Lower leg skin (tissue), 4 donors: Measurements from ENCODE around the gene CNOT10. TPM values are rescaled to one million over a fixed set of nuclear protein-coding genes. Genes with fewer than 3 reads are reported as not detected.

Experiments used
- DNase-seq, 2 donors: peaks; one replicate each; pipeline ENCODE4 v3.0.0-alpha.2; 2019; ENCODE audit warnings: low spot score in 2 of 2
- H3K4me3 ChIP-seq: fragments of 200-600 bp; sonication (generic); 2 replicates; pipeline ENCODE4 v1.5.1; 2017; ENCODE audit warnings: mild to moderate bottlenecking, low read depth; ENCODE audit not compliant: poor library complexity, severe bottlenecking
- POLR2A ChIP-seq, 2 donors: fragments of 450-650 bp; IDR thresholded peaks; one replicate each; pipeline ENCODE4 v1.6.1; 2016 to 2017; ENCODE audit warnings: antibody characterized with exemption in 2 of 2, mild to moderate bottlenecking in 1 of 2, moderate library complexity in 1 of 2
- WGBS, 2 donors: methylation state at CpG; one replicate each; pipeline ENCODE4 v1.1.5; 2018; 5-methylcytosine and 5-hydroxymethylcytosine counted together
- intact Hi-C: fragments of 100-400 bp; cut with DNase I; formaldehyde crosslinking; loops from one replicate; pipeline ENCODE4 v1.15.0; 2023; ENCODE audit warnings: low total_unique reads
- total RNA-seq, 4 donors: library from RNA; depleted of rRNA; stranded (reverse); fragments of >200 nt; gene quantifications; one replicate each; pipeline ENCODE4 v1.1.0, GENCODE V29; 2016
- TF ChIP-seq, protein P1 (sequence below), 3 donors: fragments of 450-650 bp; IDR thresholded peaks; one replicate each; pipeline ENCODE4 v1.5.1; 2016; ENCODE audit warnings: antibody characterized with exemption in 3 of 3, mild to moderate bottlenecking in 3 of 3, moderate library complexity in 2 of 3

Gene CNOT10, protein sequence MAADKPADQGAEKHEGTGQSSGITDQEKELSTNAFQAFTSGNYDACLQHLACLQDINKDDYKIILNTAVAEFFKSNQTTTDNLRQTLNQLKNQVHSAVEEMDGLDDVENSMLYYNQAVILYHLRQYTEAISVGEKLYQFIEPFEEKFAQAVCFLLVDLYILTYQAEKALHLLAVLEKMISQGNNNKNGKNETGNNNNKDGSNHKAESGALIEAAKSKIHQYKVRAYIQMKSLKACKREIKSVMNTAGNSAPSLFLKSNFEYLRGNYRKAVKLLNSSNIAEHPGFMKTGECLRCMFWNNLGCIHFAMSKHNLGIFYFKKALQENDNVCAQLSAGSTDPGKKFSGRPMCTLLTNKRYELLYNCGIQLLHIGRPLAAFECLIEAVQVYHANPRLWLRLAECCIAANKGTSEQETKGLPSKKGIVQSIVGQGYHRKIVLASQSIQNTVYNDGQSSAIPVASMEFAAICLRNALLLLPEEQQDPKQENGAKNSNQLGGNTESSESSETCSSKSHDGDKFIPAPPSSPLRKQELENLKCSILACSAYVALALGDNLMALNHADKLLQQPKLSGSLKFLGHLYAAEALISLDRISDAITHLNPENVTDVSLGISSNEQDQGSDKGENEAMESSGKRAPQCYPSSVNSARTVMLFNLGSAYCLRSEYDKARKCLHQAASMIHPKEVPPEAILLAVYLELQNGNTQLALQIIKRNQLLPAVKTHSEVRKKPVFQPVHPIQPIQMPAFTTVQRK
- 10 to 100 TPM; 22.2 to 28.2 (median 24.0) TPM for total RNA-seq

DNA sequence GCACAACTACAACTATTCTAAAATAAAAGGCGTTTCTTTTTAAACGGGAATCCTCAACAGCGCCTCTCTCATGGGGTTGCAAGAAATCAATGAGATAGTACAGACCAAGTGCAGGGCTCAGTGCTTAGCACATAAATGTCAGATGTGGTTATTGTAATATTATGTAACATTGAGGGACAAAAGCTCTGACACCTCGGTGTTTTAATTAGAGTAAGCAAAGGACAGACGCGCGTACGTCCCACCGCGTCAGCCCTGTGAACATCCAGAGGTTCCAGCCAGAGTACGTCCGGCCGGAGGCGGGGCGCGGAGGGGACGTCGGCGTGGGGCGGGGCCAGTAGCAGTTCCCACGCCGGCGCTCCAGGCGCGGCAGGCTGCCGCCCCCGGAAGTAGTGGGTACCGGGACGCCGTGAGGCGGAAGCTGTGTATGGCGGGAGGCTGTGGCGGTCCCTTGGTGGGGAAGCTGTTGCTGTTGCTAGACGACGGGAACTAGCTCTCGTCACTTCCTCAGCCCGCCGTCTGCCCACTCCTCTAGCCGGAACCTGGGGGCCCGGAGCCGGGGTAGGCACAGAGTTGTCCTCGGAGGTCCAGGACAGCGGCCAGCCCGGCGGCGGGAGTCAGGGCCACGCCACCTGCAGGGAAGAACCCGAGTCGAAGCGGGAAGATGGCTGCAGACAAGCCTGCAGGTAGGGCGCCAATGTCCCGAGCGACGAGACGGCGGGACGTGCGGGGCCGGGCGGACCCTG lies at the start of gene CNOT10:
Gene CNOT10, plus strand, starts transcription at position 389 of the 743 bp plus-strand sequence. Its CDS starts 273 bp downstream, at position 662.
- intact Hi-C loops = no loop called here
- 0% methylated on average over 29 to 46 of the region's 60 CpGs for WGBS, 2 donors
- H3K4me3 ChIP-seq = peak within 1 kb of the TSS; percentile 83
- DNase-seq = peak; percentile 92 to 98
- TF ChIP-seq POLR2A (IDR thresholded peaks at IDR 0.05) = no peak
- TF ChIP-seq, protein P1, sequence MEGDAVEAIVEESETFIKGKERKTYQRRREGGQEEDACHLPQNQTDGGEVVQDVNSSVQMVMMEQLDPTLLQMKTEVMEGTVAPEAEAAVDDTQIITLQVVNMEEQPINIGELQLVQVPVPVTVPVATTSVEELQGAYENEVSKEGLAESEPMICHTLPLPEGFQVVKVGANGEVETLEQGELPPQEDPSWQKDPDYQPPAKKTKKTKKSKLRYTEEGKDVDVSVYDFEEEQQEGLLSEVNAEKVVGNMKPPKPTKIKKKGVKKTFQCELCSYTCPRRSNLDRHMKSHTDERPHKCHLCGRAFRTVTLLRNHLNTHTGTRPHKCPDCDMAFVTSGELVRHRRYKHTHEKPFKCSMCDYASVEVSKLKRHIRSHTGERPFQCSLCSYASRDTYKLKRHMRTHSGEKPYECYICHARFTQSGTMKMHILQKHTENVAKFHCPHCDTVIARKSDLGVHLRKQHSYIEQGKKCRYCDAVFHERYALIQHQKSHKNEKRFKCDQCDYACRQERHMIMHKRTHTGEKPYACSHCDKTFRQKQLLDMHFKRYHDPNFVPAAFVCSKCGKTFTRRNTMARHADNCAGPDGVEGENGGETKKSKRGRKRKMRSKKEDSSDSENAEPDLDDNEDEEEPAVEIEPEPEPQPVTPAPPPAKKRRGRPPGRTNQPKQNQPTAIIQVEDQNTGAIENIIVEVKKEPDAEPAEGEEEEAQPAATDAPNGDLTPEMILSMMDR (IDR thresholded peaks at IDR 0.05) = no peak

DNA sequence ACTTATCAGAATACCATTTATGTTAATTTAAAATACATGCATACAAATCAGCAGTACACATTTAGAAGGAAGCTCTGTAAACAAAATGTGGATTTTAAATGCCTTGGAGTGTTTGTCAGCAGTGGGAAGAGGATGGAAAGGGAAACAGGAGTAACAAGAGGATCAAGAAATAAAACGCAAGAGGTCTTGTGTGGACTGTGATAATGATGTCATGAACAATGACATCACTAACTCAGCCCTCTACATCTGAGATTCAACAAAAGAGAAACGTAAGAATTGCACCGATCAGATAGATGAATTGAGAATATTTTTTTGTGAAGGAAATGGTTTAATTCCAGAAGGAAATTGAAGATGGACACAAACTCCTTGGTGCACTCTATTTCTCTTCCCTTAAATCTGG lies 44.0 kb upstream of the CNOT10 start:
- no peak overlapping the region for H3K4me3 ChIP-seq
- DNase-seq = no peak
- intact Hi-C loops = no loop called here
- TF ChIP-seq POLR2A (IDR thresholded peaks at IDR 0.05) = no peak
- 56 to 57% methylated on average over 3 of the region's 3 CpGs for WGBS, 2 donors

DNA sequence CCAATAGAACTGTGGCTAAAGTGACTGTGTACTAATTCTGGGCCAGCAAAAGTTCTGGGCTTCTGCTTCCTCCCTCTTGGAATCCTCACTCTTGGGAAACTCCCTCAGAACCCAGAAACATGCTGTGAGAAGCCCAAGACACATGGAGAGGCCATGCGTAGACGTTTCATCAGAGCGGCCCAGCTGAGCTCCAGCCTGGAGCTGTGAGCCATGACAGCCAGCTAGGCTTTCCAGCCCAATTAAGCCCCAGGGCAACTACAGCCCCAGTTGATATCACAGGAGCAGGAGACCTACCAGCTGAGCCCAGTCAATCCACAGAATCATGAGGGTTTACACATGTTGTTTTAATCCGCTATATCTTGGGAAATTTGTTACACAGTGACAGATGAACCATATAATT lies 43.6 kb upstream of the CNOT10 start:
- H3K4me3 ChIP-seq = no peak overlapping the region
- intact Hi-C loops = no loop called here
- WGBS, 2 donors = 25 to 68% methylated on average over 1 to 4 of the region's 4 CpGs
- peak in 1 of 2 donors; percentile 26 for DNase-seq
- TF ChIP-seq, protein P1 (IDR thresholded peaks at IDR 0.05) = no peak
- no peak for TF ChIP-seq POLR2A (IDR thresholded peaks at IDR 0.05)

DNA sequence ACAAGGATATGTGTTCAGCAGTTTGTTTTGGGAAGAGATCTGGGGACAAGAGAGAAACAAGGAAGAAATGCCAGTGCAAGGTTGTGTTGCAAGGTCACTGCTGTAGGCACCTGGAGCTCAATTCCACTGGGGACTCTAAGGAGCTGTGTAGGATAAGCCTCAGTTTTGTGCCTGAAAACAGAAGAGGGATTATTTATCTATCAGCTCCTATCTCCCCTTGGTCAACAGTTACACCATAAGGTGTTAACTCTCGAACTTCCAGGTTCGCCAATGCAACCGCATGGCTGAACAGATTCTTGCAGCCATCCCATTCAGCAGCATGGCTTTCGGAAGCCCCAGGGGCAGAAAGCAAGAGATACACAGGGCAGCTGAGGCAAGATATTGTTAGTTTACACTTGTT lies 41.6 kb upstream of the CNOT10 start:
- no peak overlapping the region for H3K4me3 ChIP-seq
- no peak for TF ChIP-seq POLR2A (IDR thresholded peaks at IDR 0.05)
- TF ChIP-seq, protein P1 (IDR thresholded peaks at IDR 0.05) = no peak
- 93 to 95% methylated on average over 4 of the region's 4 CpGs for WGBS, 2 donors
- no peak for DNase-seq
- intact Hi-C loops = no loop called here

DNA sequence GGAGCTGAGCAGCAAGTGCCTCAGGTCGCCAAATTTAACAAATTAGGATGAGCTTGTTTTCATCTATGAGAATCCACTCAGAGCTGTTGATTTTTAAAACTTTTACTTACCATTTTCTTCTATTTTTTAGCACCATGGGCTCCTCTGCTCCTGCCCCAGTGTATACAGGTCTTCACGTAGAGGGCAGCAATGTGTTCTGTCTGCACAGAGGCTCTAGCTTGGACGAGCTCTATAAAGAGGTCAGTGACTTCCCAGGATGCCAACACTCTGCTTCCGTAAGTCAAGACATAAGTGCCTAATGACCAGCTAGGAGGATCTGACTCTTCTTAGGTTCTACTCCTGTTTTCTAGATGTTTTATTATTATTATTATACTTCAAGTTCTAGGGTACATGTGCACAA lies 41.2 kb upstream of the CNOT10 start:
- TF ChIP-seq, protein P1 (IDR thresholded peaks at IDR 0.05) = no peak
- TF ChIP-seq POLR2A (IDR thresholded peaks at IDR 0.05) = no peak
- WGBS, 2 donors = 82% methylated on average over 4 of the region's 4 CpGs

DNA sequence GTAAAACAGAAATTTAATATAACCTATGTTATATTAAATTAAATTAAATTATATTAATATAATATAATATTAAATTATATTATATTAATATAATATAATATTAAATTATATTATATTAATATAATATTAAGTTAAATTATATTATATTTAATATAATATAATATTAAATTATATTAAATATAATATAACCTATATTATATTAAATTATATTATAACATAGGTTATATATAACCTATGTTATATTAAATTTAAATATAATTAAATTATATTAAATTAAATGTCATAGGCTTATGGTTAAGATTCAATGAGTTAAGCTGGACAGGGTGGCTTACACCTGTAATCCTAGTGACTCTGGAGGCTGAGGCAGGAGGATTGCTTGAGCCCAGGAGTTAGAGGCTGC lies 40.6 kb upstream of the CNOT10 start:
- TF ChIP-seq, protein P1 (IDR thresholded peaks at IDR 0.05) = no peak
- TF ChIP-seq POLR2A (IDR thresholded peaks at IDR 0.05) = no peak
- DNase-seq = no peak
- H3K4me3 ChIP-seq = no peak overlapping the region
- intact Hi-C loops = no loop called here

More for the DNA sequence above, 41.2 kb upstream of the CNOT10 start:
- no peak overlapping the region for H3K4me3 ChIP-seq
- intact Hi-C loops = no loop called here
- DNase-seq = no peak
